ENCODE results near the gene SRRM5. TPM values are rescaled to one million over a fixed set of nuclear protein-coding genes. Genes with fewer than 3 reads are reported as not detected.

SRRM5 gene
- total and polyA plus RNA-seq, 12 donors = 0.15 to 4.7 (median 0.28) TPM; not detected in 3

- TF ChIP-seq CTCF (IDR thresholded peaks at IDR 0.05) = peak; percentile 74 to 88 (median 86)
- peak in 1 of 2 donors; percentile 75 for TF ChIP-seq POLR2A (IDR thresholded peaks at IDR 0.05)
- no peaks in the 10 kb centered on the region for H3K27me3 ChIP-seq
- peak; percentile 64 to 82 (median 73) for DNase-seq
- H3K4me1 ChIP-seq (replicated peaks in 1 of 2) = peaks cover 20 to 30% of the 10 kb centered on the region in 2 donors
- WGBS, 4 donors = 0 to 1% (median 1%) methylated on average over 14 to 64 of the region's 64 CpGs
- peak overlapping the region in 3 of 4 donors; percentile 47 to 65 (median 53) for H3K4me3 ChIP-seq
- intact Hi-C loops (cut with DNase I) = loop anchor here (5.0 to 10.0 kb wide), 3 partner anchors 38 to 60 kb away; no protein-coding TSS in a partner anchor
- H3K27ac ChIP-seq = peak overlapping the region; percentile 78 to 96 (median 91)
- peaks cover 0 to 45% of the 10 kb centered on the region in 2 donors for H3K36me3 ChIP-seq (replicated peaks in 1 of 2)
- H3K9me3 ChIP-seq (replicated peaks in 1 of 3) = no peaks in the 10 kb centered on the region
Measured at GRCh38 chr19:43594710-43595604, 16.9 kb upstream of the SRRM5 start.

GRCh38 chr19:43595605-43595998 lies 16.3 kb upstream of the SRRM5 start:
- Histone ChIP-seq H3K27ac (peak overlapping the region; percentile 78 to 96 (median 91)), H3K4me1 (replicated peaks in 1 of 2) (peaks cover 20 to 30% of the 10 kb centered on the region in 2 donors), H3K9me3 (replicated peaks in 1 of 3) (no peaks in the 10 kb centered on the region), H3K27me3 (no peaks in the 10 kb centered on the region), H3K36me3 (replicated peaks in 1 of 2) (peaks cover 0 to 44% of the 10 kb centered on the region in 2 donors), H3K4me3 (peak overlapping the region in 3 of 4 donors; percentile 47 to 65 (median 53))
- no peak for DNase-seq
- intact Hi-C loops (cut with DNase I) = loop anchor here in 1 of 2 donors (10.0 kb wide), 1 partner anchor 59 kb away; no protein-coding TSS in a partner anchor
- WGBS, 4 donors = 1 to 3% (median 1%) methylated on average over 11 to 18 of the region's 18 CpGs
- TF ChIP-seq POLR2A (IDR thresholded peaks at IDR 0.05) = no peak
- TF ChIP-seq CTCF (IDR thresholded peaks at IDR 0.05) = no peak

DNA sequence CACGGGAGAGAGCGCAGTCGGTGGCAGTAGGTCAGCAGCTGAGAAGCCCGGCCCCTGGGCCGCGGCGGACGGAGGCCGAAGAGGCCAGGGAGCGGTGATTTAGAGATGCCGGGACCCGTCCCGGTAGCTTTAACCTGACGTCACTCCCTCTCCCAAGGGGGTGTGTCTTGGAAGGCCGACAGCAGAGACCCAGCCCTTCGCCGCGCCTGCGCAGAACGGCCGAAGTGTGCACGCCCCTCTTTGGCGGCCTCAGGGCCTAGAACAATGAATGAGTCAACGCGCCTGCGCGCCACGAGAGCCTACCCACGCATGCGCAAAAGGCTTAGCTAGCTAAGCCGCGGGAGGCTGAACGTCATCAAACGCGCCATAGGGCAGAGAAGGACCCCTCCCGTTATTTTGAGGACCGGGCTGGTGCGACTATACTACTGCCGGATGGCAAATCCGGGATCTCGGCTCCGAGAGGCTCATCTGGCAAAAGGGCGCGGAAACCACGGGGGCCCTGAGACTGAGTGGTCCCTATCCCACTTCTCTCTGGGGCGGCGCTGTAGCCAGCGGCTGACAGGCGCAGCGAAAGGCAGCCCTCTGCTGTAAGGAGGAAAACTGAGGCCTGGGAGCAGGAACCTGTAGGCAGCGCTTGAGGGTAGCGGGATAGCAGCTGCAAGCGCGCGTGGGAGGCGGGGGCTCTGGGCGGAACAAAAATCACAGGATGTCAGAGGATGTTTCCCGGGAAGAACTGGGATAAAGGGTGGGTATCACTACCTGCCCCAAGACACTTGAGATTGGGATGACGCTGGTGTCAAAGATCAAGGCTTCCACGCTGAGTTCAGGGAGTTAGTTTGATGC lies 15.7 kb upstream of the SRRM5 start, which contains the start of the genes IRGQ and ZNF576:
Gene IRGQ (minus strand): TSS at position 136 of the 843 bp plus-strand sequence. CDS start 796 bp downstream, outside the sequence.
Gene ZNF576 (plus strand): TSS at position 597 of the 843 bp plus-strand sequence. CDS start 514 bp downstream, outside the sequence.
- Histone ChIP-seq H3K4me3 (peak within 1 kb of the TSS; percentile 24 to 65 (median 54)), H3K27ac (peak within 1 kb of the TSS; percentile 92 to 97 (median 95)), H3K36me3 (replicated peaks in 1 of 2) (peaks cover 0 to 42% of the 10 kb centered on the region in 2 donors), H3K27me3 (no peaks in the 10 kb centered on the region), H3K9me3 (replicated peaks in 1 of 3) (no peaks in the 10 kb centered on the region), H3K4me1 (replicated peaks in 1 of 2) (peaks cover 20 to 30% of the 10 kb centered on the region in 2 donors)
- DNase-seq = peak; percentile 99 to 100 (median 100)
- WGBS, 4 donors = 0 to 1% (median 0%) methylated on average over 30 to 60 of the region's 60 CpGs
- TF ChIP-seq POLR2A (IDR thresholded peaks at IDR 0.05) (peak; percentile 93 to 96), CTCF (IDR thresholded peaks at IDR 0.05) (peak in 2 of 6 experiments; percentile 9 to 18)
- intact Hi-C loops (cut with DNase I) = loop anchor here in 1 of 2 donors (10.0 kb wide), 1 partner anchor 59 kb away; no protein-coding TSS in a partner anchor

Data from adrenal gland (tissue), 12 donors.